ENCODE measurements around the gene LAPTM5. TPM values are rescaled to one million over a fixed set of nuclear protein-coding genes. Genes with fewer than 3 reads are reported as not detected.
"Not testable (repeated sequence)": the region's sequence is repeated elsewhere in the genome, so short reads cannot be mapped to it uniquely, and the experiment has no call there.

The LAPTM5 gene
- total RNA-seq, 1 donor from 2014 or later = 0.77 TPM

- Mint-ChIP-seq H3K36me3 (ENCODE audit: low read depth, unreplicated experiment) (no peaks in the 10 kb centered on the region), H3K4me3 (ENCODE audit: unreplicated experiment) (no peak overlapping the region), H3K9me3 (ENCODE audit: unreplicated experiment) (peaks cover 2% of the 10 kb centered on the region), H3K27me3 (ENCODE audit: low read depth, unreplicated experiment) (peaks cover 41% of the 10 kb centered on the region), H3K27ac (ENCODE audit: unreplicated experiment) (no peak overlapping the region), H3K4me1 (ENCODE audit: low read depth, unreplicated experiment) (peaks cover 11% of the 10 kb centered on the region)
- H3K36me3 ChIP-seq (ENCODE audit: insufficient read depth, low read length) = no peaks in the 10 kb centered on the region
- H3K4me2 ChIP-seq (ENCODE audit: low read length) = no peak overlapping the region
- no peak overlapping the region for H3K27ac ChIP-seq (ENCODE audit: low read depth, low read length)
- no peaks in the 10 kb centered on the region for H3K9me3 ChIP-seq (ENCODE audit: insufficient read depth, low read depth, low read length)
- no peaks in the 10 kb centered on the region for H4K20me1 ChIP-seq (ENCODE audit: insufficient read depth, low read length)
- H3K9ac ChIP-seq (ENCODE audit: low read length) = no peak overlapping the region
- no peak for FAIRE-seq
- H3K27me3 ChIP-seq (ENCODE audit: insufficient read depth, low read length) = peaks cover 26% of the 10 kb centered on the region
- TF ChIP-seq EZH2 (IDR thresholded peaks at IDR 0.05; ENCODE audit: insufficient read depth, low read length) = no peak
- no peak for TF ChIP-seq CTCF (IDR thresholded peaks at IDR 0.05; ENCODE audit: insufficient read depth, low read depth, low read length)
- no peaks in the 10 kb centered on the region for H3K79me2 ChIP-seq (ENCODE audit: insufficient read depth, low read length)
- DNase-seq (ENCODE audit: low read depth) = no peak
- peaks cover 9% of the 10 kb centered on the region for H3K4me1 ChIP-seq (ENCODE audit: insufficient read depth, low read length)
- no peak overlapping the region for H2AFZ ChIP-seq (ENCODE audit: low read depth, low read length)
- no peak overlapping the region for H3K4me3 ChIP-seq (ENCODE audit: insufficient read depth, low read depth, low read length)
Observed at GRCh38 chr1:30689901-30690645, 67.5 kb downstream of the LAPTM5 start.

- Histone ChIP-seq H3K4me1 (ENCODE audit: insufficient read depth, low read length) (peaks cover 9% of the 10 kb centered on the region), H3K9me3 (ENCODE audit: insufficient read depth, low read depth, low read length) (no peaks in the 10 kb centered on the region), H3K36me3 (ENCODE audit: insufficient read depth, low read length) (no peaks in the 10 kb centered on the region), H2AFZ (ENCODE audit: low read depth, low read length) (no peak overlapping the region), H3K9ac (ENCODE audit: low read length) (no peak overlapping the region), H4K20me1 (ENCODE audit: insufficient read depth, low read length) (no peaks in the 10 kb centered on the region), H3K4me2 (ENCODE audit: low read length) (no peak overlapping the region), H3K27ac (ENCODE audit: low read depth, low read length) (no peak overlapping the region), H3K79me2 (ENCODE audit: insufficient read depth, low read length) (no peaks in the 10 kb centered on the region), H3K27me3 (ENCODE audit: insufficient read depth, low read length) (peaks cover 30% of the 10 kb centered on the region), H3K4me3 (ENCODE audit: insufficient read depth, low read depth, low read length) (no peak overlapping the region)
- FAIRE-seq = no peak
- Mint-ChIP-seq H3K27me3 (ENCODE audit: low read depth, unreplicated experiment) (peaks cover 45% of the 10 kb centered on the region), H3K4me1 (ENCODE audit: low read depth, unreplicated experiment) (peaks cover 11% of the 10 kb centered on the region), H3K36me3 (ENCODE audit: low read depth, unreplicated experiment) (no peaks in the 10 kb centered on the region), H3K4me3 (ENCODE audit: unreplicated experiment) (no peak overlapping the region), H3K9me3 (ENCODE audit: unreplicated experiment) (peaks cover 2% of the 10 kb centered on the region), H3K27ac (ENCODE audit: unreplicated experiment) (no peak overlapping the region)
- TF ChIP-seq CTCF (IDR thresholded peaks at IDR 0.05; ENCODE audit: insufficient read depth, low read depth, low read length) = no peak
- TF ChIP-seq EZH2 (IDR thresholded peaks at IDR 0.05; ENCODE audit: insufficient read depth, low read length) = no peak
- DNase-seq (ENCODE audit: low read depth) = no peak
Observed at GRCh38 chr1:30688920-30689794, 68.4 kb downstream of the LAPTM5 start.

- H3K27me3 ChIP-seq (ENCODE audit: insufficient read depth, low read length) = peaks cover 37% of the 10 kb centered on the region
- not testable (repeated sequence) for FAIRE-seq
Observed at GRCh38 chr1:30688516-30688915, 69.1 kb downstream of the LAPTM5 start.

More at GRCh38 chr1:30688516-30688915, 69.1 kb downstream of the LAPTM5 start:
- not testable (repeated sequence) for H3K9ac ChIP-seq (ENCODE audit: low read length); H3K9me3 Mint-ChIP-seq (ENCODE audit: unreplicated experiment); H3K27ac Mint-ChIP-seq (ENCODE audit: unreplicated experiment); H3K36me3 ChIP-seq (ENCODE audit: insufficient read depth, low read length); H3K4me3 ChIP-seq (ENCODE audit: insufficient read depth, low read depth, low read length); H3K79me2 ChIP-seq (ENCODE audit: insufficient read depth, low read length); H3K36me3 Mint-ChIP-seq (ENCODE audit: low read depth, unreplicated experiment); H3K4me2 ChIP-seq (ENCODE audit: low read length); DNase-seq (ENCODE audit: low read depth); H2AFZ ChIP-seq (ENCODE audit: low read depth, low read length); H3K9me3 ChIP-seq (ENCODE audit: insufficient read depth, low read depth, low read length); H3K4me1 ChIP-seq (ENCODE audit: insufficient read depth, low read length); H3K4me3 Mint-ChIP-seq (ENCODE audit: unreplicated experiment); H4K20me1 ChIP-seq (ENCODE audit: insufficient read depth, low read length); H3K27ac ChIP-seq (ENCODE audit: low read depth, low read length)
- H3K4me1 Mint-ChIP-seq (ENCODE audit: low read depth, unreplicated experiment) = peaks cover 11% of the 10 kb centered on the region
- H3K27me3 Mint-ChIP-seq (ENCODE audit: low read depth, unreplicated experiment) = peaks cover 47% of the 10 kb centered on the region
